Omental fat pad (tissue), 4 donors: ENCODE data around the gene IGSF11. TPM values are rescaled to one million over a fixed set of nuclear protein-coding genes. Genes with fewer than 3 reads are reported as not detected.

Experiments
- ATAC-seq: fragments of 150-250 bp; one replicate; pipeline ENCODE4 v1.9.1; 2016; ENCODE audit warnings: mild to moderate bottlenecking, moderate library complexity; ENCODE audit not compliant: low FRiP score
- DNase-seq: peaks from one replicate; pipeline ENCODE4 v3.0.0-alpha.2; 2019; ENCODE audit warnings: low spot score
- CTCF ChIP-seq, 3 donors: fragments of 450-650 bp; IDR thresholded peaks; one replicate each; pipeline ENCODE4 v1.5.1; 2016 to 2017; ENCODE audit warnings: antibody characterized with exemption in 3 of 3, mild to moderate bottlenecking in 3 of 3, moderate library complexity in 2 of 3
- total RNA-seq, 4 donors: library from RNA; depleted of rRNA; stranded (reverse); fragments of >200 nt; gene quantifications; one replicate each; pipeline ENCODE4 v1.1.0, GENCODE V29; 2016

Gene IGSF11
- total RNA-seq, 4 donors from 2014 or later, result 0.60 to 1.0 TPM; not detected in 2

GRCh38 chr3:118990823-118991560, 43.7 kb downstream of the IGSF11 start:
- ATAC-seq (no peak), DNase-seq (no peak)
- no peak for TF ChIP-seq CTCF (IDR thresholded peaks at IDR 0.05)

GRCh38 chr3:118988198-118989130, 46.2 kb downstream of the IGSF11 start:
- ATAC-seq (no peak), DNase-seq (no peak)
- TF ChIP-seq CTCF (IDR thresholded peaks at IDR 0.05), result no peak

GRCh38 chr3:118987477-118987876, 47.2 kb downstream of the IGSF11 start:
- TF ChIP-seq CTCF (IDR thresholded peaks at IDR 0.05), result no peak
- DNase-seq, result no peak
- ATAC-seq, result no peak

- ATAC-seq, result no peak
- no peak for DNase-seq
- TF ChIP-seq CTCF (IDR thresholded peaks at IDR 0.05), result no peak
These were observed 47.9 kb downstream of the IGSF11 start for GRCh38 chr3:118986734-118987133.

- no peak for DNase-seq
- TF ChIP-seq CTCF (IDR thresholded peaks at IDR 0.05), result no peak
- ATAC-seq, result no peak
These were observed 49.9 kb downstream of the IGSF11 start for GRCh38 chr3:118984699-118985098.

GRCh38 chr3:118981494-118982134, 53.0 kb downstream of the IGSF11 start:
- no peak for ATAC-seq

More at GRCh38 chr3:118981494-118982134, 53.0 kb downstream of the IGSF11 start:
- no peak for TF ChIP-seq CTCF (IDR thresholded peaks at IDR 0.05)
- DNase-seq, result no peak
